Erythroblast (primary cell): ENCODE measurements around the gene KIF24.

Source experiments
- GATA1 ChIP-seq: IDR thresholded peaks from 2 replicates; pipeline ENCODE4 v1.6.1; 2011; ENCODE audit warnings: low read depth, mild to moderate bottlenecking, control low read depth, low read length, moderate library complexity
- POLR2A ChIP-seq: IDR thresholded peaks from 2 replicates; pipeline ENCODE4 v1.6.1; 2011; ENCODE audit warnings: mild to moderate bottlenecking, low read length

GRCh38 chr9:34378376-34379060 lies 49.5 kb upstream of the KIF24 start:
- TF ChIP-seq POLR2A (no peak), GATA1 (no peak)
